Sigmoid colon (tissue), 7 donors: Measurements from ENCODE around the gene NRG2. TPM values are rescaled to one million over a fixed set of nuclear protein-coding genes. Genes with fewer than 3 reads are reported as not detected.

ENCODE experiments used
- DNase-seq: peaks from one replicate; pipeline ENCODE4 v3.0.0-alpha.2; 2019
- H3K27ac ChIP-seq, 4 donors: fragments of 200-600 bp; sonication (generic); one replicate each; pipeline ENCODE4 v1.5.1; 2016 to 2019; ENCODE audit warnings: mild to moderate bottlenecking in 1 of 4
- H3K27me3 ChIP-seq, 3 donors: fragments of 200-600 bp; sonication (generic); one replicate each; pipeline ENCODE4 v1.5.1; 2019; ENCODE audit warnings: mild to moderate bottlenecking in 1 of 3
- H3K36me3 ChIP-seq, 4 donors: fragments of 200-600 bp; sonication (generic); one replicate each; pipeline ENCODE4 v1.5.1; 2016 to 2019
- H3K4me1 ChIP-seq, 4 donors: fragments of 200-600 bp; sonication (generic); one replicate each; pipeline ENCODE4 v1.5.1; 2017 to 2019
- H3K4me3 ChIP-seq, 4 donors: fragments of 200-600 bp; sonication (generic); one replicate each; pipeline ENCODE4 v1.5.1; 2017 to 2019; ENCODE audit warnings: mild to moderate bottlenecking in 2 of 4, moderate library complexity in 1 of 4
- H3K9me3 ChIP-seq, 4 donors: fragments of 200-600 bp in 3 of 4; sonication (generic) in 3 of 4; one replicate each; pipeline versions ENCODE4 v1.5.1 to v1.6.1; 2013 to 2019
- CTCF ChIP-seq, 4 experiments: fragments of 450-650 bp in 3 of 4; fragments of 200-600 bp in 1 of 4; IDR thresholded peaks; one replicate each; pipeline ENCODE4 v1.5.1; 2016 to 2019; ENCODE audit warnings: antibody characterized with exemption in 4 of 4, mild to moderate bottlenecking in 3 of 4, moderate library complexity in 2 of 4
- EP300 ChIP-seq, 4 donors: sonication (generic); formaldehyde crosslinking; IDR thresholded peaks; one replicate each; pipeline ENCODE4 v1.6.1; 2017; ENCODE audit warnings: antibody characterized with exemption in 4 of 4
- POLR2A ChIP-seq, 2 donors: fragments of 450-650 bp; IDR thresholded peaks; one replicate each; pipeline ENCODE4 v1.6.1; 2016; ENCODE audit warnings: antibody characterized with exemption in 2 of 2, mild to moderate bottlenecking in 2 of 2, moderate library complexity in 2 of 2
- POLR2AphosphoS5 ChIP-seq, 4 donors: sonication (generic); formaldehyde crosslinking; IDR thresholded peaks; one replicate each; pipeline ENCODE4 v1.6.1; 2017; ENCODE audit warnings: antibody characterized with exemption in 4 of 4
- WGBS, 2 donors: extraction: QIAGEN DNeasy Blood & Tissue Kit; methylation state at CpG; one replicate each; pipeline ENCODE4 v1.1.7; 2013; 5-methylcytosine and 5-hydroxymethylcytosine counted together
- intact Hi-C: fragments of 100-400 bp; cut with DNase I; formaldehyde crosslinking; loops from one replicate; pipeline ENCODE4 v1.15.1; 2023
- polyA plus RNA-seq, 3 donors: library from polyadenylated mRNA; stranded (reverse); fragments of 200-250 nt; gene quantifications; one replicate each; pipeline ENCODE4 v1.2.3, GENCODE V29; 2013
- total RNA-seq, 4 donors: library from RNA; depleted of rRNA; stranded (reverse); fragments of >200 nt; gene quantifications; one replicate each; pipeline ENCODE4 v1.1.0, GENCODE V29; 2016
- donor health status: healthy with polysubstance abuse.
- donor health status: Bipolar disorder and iron deficiency.
- donor health status: healthy.

Gene NRG2
- total and polyA plus RNA-seq, 7 donors, result 0.80 to 11.9 (median 4.8) TPM; not detected in 2

- intact Hi-C loops, result loop anchor here (10.0 kb wide), 1 partner anchor 268 kb away; the partner anchor contains the start of gene HBEGF
- Histone ChIP-seq H3K4me1 (peaks cover 0 to 4% (median 0%) of the 10 kb centered on the region in 4 donors), H3K4me3 (no peak overlapping the region), H3K27ac (no peak overlapping the region), H3K27me3 (no peaks in the 10 kb centered on the region), H3K36me3 (no peaks in the 10 kb centered on the region), H3K9me3 (no peaks in the 10 kb centered on the region)
- TF ChIP-seq CTCF (IDR thresholded peaks at IDR 0.05) (no peak), POLR2AphosphoS5 (IDR thresholded peaks at IDR 0.05) (no peak), EP300 (IDR thresholded peaks at IDR 0.05) (no peak), POLR2A (IDR thresholded peaks at IDR 0.05) (no peak)
- no peak for DNase-seq
- 66 to 72% methylated on average over 2 of the region's 2 CpGs for WGBS, 2 donors
Measured at GRCh38 chr5:140076788-140077187, 33.7 kb upstream of the NRG2 start.

- H3K36me3 ChIP-seq, result no peaks in the 10 kb centered on the region
- no peaks in the 10 kb centered on the region for H3K27me3 ChIP-seq
- H3K4me1 ChIP-seq, result peaks cover 0 to 4% (median 0%) of the 10 kb centered on the region in 4 donors
- DNase-seq, result no peak
- H3K27ac ChIP-seq, result no peak overlapping the region
- H3K9me3 ChIP-seq, result no peaks in the 10 kb centered on the region
- TF ChIP-seq POLR2AphosphoS5 (IDR thresholded peaks at IDR 0.05), result no peak
- TF ChIP-seq EP300 (IDR thresholded peaks at IDR 0.05), result no peak
- intact Hi-C loops, result loop anchor here (10.0 kb wide), 1 partner anchor 269 kb away; the partner anchor contains the start of gene HBEGF
- H3K4me3 ChIP-seq, result no peak overlapping the region
- 95 to 98% methylated on average over 1 of the region's 1 CpG for WGBS, 2 donors
Measured at GRCh38 chr5:140076142-140076541, 33.0 kb upstream of the NRG2 start.

GRCh38 chr5:140075371-140075770, 32.3 kb upstream of the NRG2 start:
- TF ChIP-seq CTCF (IDR thresholded peaks at IDR 0.05) (no peak), POLR2AphosphoS5 (IDR thresholded peaks at IDR 0.05) (no peak)
- Histone ChIP-seq H3K4me3 (no peak overlapping the region), H3K4me1 (peaks cover 0 to 4% (median 0%) of the 10 kb centered on the region in 4 donors), H3K27me3 (no peaks in the 10 kb centered on the region), H3K36me3 (no peaks in the 10 kb centered on the region), H3K27ac (no peak overlapping the region), H3K9me3 (no peaks in the 10 kb centered on the region)
- intact Hi-C loops, result loop anchor here (10.0 kb wide), 1 partner anchor 269 kb away; the partner anchor contains the start of gene HBEGF
- WGBS, 2 donors, result 14 to 64% methylated on average over 2 of the region's 2 CpGs
- DNase-seq, result no peak

DNA sequence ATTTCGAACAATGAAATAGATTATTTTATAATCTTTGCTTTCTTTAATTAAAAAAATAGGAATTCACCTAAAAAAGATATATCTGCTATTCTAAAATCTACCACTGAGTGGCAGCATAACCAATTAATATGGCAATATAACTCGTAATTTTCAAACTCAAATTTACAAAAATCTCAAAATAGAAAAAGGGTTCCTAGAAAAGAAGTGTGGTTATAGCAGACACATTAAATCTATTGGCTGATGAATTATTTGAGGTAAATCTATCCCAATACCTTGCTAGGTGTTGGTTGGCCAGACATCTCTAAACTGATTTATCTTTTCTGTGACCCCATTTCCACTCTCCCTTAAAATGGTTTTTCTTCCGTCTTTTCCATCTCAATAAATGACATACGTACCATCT, 30.2 kb upstream of the NRG2 start:
- Histone ChIP-seq H3K4me3 (no peak overlapping the region), H3K27ac (no peak overlapping the region), H3K9me3 (no peaks in the 10 kb centered on the region), H3K4me1 (peaks cover 0 to 4% (median 0%) of the 10 kb centered on the region in 4 donors), H3K27me3 (no peaks in the 10 kb centered on the region), H3K36me3 (no peaks in the 10 kb centered on the region)
- intact Hi-C loops, result loop anchor here (1.0 to 10.0 kb wide), 4 partner anchors 34 to 272 kb away; partner anchors contain the start of gene HBEGF
- no peak for TF ChIP-seq POLR2A (IDR thresholded peaks at IDR 0.05)
- TF ChIP-seq POLR2AphosphoS5 (IDR thresholded peaks at IDR 0.05), result no peak
- TF ChIP-seq CTCF (IDR thresholded peaks at IDR 0.05), result peak; percentile 49 to 67 (median 58)
- no peak for DNase-seq
- 10 to 13% methylated on average over 4 of the region's 4 CpGs for WGBS, 2 donors

- no peaks in the 10 kb centered on the region for H3K27me3 ChIP-seq
- H3K9me3 ChIP-seq, result no peaks in the 10 kb centered on the region
- peaks cover 0 to 4% (median 0%) of the 10 kb centered on the region in 4 donors for H3K4me1 ChIP-seq
- DNase-seq, result no peak
- no peak overlapping the region for H3K27ac ChIP-seq
- WGBS, 2 donors, result 49 to 57% methylated on average over 10 of the region's 10 CpGs
- TF ChIP-seq EP300 (IDR thresholded peaks at IDR 0.05) (no peak), CTCF (IDR thresholded peaks at IDR 0.05) (no peak), POLR2A (IDR thresholded peaks at IDR 0.05) (no peak), POLR2AphosphoS5 (IDR thresholded peaks at IDR 0.05) (no peak)
- H3K36me3 ChIP-seq, result no peaks in the 10 kb centered on the region
- intact Hi-C loops, result loop anchor here (1.0 to 10.0 kb wide), 4 partner anchors 34 to 272 kb away; partner anchors contain the start of gene HBEGF
- no peak overlapping the region for H3K4me3 ChIP-seq
Measured at GRCh38 chr5:140072812-140073211, 29.7 kb upstream of the NRG2 start.
